ENCODE measurements around the gene KLHL26.

The KLHL26 gene

GRCh38 chr19:18713550-18714117, 76.8 kb downstream of the KLHL26 start:
- no peak for DNase-seq (ENCODE audit: low read depth in 2 of 2)

- no peak for DNase-seq (ENCODE audit: low read depth in 2 of 2)
Observed at GRCh38 chr19:18715416-18715815, 78.6 kb downstream of the KLHL26 start.

GRCh38 chr19:18716857-18717256, 80.0 kb downstream of the KLHL26 start:
- DNase-seq (ENCODE audit: low read depth in 2 of 2) = no peak

- no peak for DNase-seq (ENCODE audit: low read depth in 2 of 2)
Observed at GRCh38 chr19:18717601-18718000, 80.8 kb downstream of the KLHL26 start.

GRCh38 chr19:18718015-18718526, 81.2 kb downstream of the KLHL26 start:
- no peak for DNase-seq (ENCODE audit: low read depth in 2 of 2)

GRCh38 chr19:18718846-18719458, 82.1 kb downstream of the KLHL26 start:
- DNase-seq (ENCODE audit: low read depth in 2 of 2) = no peak

GRCh38 chr19:18719541-18719940, 82.7 kb downstream of the KLHL26 start:
- no peak for DNase-seq (ENCODE audit: low read depth in 2 of 2)
